NCI-H345 (cell line): ENCODE data around the gene FCSK.

Experiments used
- DNase-seq: peaks from one replicate; lab custom pipeline; 2025; lab: John Stamatoyannopoulos, UW

FCSK gene

DNA sequence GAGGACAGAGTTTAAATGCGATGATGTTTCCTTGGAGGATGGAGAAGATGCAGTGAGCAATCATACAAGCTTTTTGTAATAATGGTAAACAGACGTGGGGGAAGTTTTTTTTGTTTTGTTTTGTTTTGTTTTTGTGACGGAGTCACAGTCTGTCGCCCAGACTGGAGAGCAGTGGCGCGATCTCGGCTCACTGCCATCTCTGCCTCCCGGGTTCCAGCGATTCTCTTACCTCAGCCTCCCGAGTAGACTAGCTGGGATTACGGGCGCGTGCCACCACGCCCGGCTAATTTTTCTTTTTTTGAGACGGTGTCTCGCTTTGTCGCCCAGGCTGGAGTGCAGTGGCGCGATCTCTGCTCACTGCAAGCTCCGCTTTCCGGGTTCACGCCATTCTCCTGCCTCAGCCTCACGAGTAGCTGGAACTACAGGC, 70.0 kb downstream of the FCSK start:
- DNase-seq: peak; percentile 1

GRCh38 chr16:70526403-70526802, 72.0 kb downstream of the FCSK start:
- no peak for DNase-seq

DNA sequence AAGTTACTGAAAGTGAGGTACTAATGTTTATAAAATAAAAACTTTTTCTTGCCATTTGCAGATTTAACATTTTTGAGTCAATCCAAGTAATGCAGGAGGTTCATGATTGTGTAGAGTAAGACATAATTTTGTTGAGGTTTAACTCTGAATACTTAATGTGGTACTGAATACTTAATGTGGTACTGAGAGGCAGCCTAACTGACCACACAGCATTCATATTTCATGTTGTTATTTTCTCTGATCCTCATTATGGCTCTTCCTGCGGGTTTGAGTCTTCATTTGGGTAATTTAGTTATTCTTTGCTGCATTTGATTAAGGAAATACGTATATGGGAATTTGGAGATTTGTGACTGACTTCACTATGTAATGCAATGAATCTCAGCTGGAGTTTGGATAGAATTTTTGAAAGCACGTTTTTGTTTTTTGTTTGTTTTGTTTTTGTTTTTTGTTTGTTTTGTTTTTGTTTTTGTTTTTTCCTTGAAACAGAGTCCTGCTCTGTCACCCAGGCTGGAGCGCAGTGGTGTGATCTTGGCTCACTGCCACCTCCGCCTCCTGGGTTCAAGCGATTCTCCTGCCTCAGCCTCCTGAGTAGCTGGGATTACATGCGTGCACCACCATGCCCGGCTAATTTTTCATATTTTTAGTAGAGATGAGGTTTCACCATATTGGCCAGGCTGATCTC, 73.1 kb downstream of the FCSK start:
- no peak for DNase-seq

- no peak for DNase-seq
Observed at GRCh38 chr16:70529051-70529777, 74.8 kb downstream of the FCSK start.
